ENCODE data around the gene LRRC39. TPM values are rescaled to one million over a fixed set of nuclear protein-coding genes. Genes with fewer than 3 reads are reported as not detected.
"Not testable (repeated sequence)": the region's sequence is repeated elsewhere in the genome, so short reads cannot be mapped to it uniquely, and the experiment has no call there.

The LRRC39 gene
- total RNA-seq, result 90.7 TPM
- long read RNA-seq, transcript LRRC39-202 (10 exons, 1,396 nt), result major isoform, 60 of 101 reads
- long read RNA-seq, partial matches to known transcripts, result 6 of 101 reads
- long read RNA-seq, other reads (novel, unspliced or antisense), result 34 of 101 reads

DNA sequence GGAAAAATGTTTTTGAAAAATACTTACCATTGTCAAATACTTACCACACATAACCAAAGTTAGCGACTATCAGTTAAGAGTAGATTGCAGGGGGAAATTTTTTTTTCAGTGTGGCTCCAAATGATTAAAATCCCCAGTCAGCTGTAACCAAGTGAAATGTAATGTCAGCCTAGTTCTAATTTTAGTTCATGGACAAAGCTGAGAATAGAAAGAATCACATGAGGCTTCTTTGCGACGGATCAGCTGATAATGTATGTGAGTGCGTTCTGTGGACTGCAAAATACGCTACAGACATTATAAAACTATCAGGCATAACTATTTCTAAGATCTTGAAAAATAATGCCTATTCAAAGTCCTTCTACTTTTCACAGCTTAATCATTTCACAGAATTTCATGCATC, at the start of gene LRRC39:
Gene LRRC39 (minus strand): TSS at position 166 of the 400 bp plus-strand sequence. CDS start 9,740 bp downstream, outside the sequence.
- DNase-seq (ENCODE audit: low spot score), result no peak
- intact Hi-C loops (cut with DNase I), result no loop called here

DNA sequence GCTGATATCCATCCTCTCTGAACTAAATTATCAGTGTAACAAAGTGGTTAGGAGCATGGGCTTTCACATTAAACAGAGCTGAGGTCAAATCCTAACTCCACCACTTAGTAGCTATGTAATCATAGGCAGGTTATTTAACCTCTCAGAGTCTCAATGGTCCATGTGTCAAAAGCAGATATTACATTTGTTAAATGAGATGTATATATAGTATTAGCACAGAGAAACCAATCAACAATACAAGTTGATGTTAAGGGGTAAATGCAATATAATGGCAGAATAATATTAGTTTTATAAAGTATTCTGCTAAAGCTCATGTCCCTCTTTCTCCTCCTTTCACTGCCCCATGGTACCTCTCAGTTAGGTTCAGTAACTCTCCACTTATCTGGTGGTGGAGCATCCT, 44.4 kb upstream of the LRRC39 start:
- intact Hi-C loops (cut with DNase I), result no loop called here
- DNase-seq (ENCODE audit: low spot score), result no peak

DNA sequence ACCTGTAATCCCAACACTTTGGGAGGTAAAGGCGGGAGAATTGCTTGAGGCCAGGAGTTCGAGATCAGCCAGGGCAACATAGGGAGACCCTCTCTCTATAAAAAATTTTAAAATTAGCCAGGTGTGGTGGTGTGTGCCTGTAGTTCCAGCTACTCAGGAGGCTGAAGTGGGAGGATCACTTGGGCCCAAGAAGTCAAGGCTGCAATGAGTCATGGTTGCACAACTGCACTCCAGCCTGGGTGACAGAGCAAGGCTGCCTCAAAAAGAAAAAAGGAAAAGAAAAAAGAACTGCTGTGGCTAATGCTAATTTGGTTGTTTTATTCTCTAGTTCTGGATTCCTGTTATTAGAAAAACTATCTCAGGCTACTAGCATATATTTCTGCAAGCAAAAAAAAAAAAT, 41.8 kb upstream of the LRRC39 start:
- intact Hi-C loops (cut with DNase I), result no loop called here
- DNase-seq (ENCODE audit: low spot score), result no peak

DNA sequence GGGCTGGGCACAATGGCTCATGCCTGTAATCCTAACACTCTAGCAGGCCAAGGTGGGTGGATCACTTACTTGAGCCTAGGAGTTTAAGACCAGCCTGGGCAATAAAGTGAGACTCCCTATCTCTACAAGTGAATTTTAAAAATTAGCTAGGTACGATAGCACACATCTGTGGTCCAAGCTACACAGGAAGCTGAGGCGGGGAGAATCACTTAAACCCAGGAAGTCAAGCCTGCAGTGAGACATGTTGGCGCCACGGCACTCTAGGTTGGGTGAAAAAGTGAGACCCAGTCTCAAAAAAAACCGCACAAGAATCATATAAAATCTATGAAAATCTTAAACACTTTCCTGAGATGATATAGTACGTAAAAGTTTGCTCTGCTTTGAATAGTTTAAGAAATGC, 41.4 kb upstream of the LRRC39 start:
- no peak for DNase-seq (ENCODE audit: low spot score)
- intact Hi-C loops (cut with DNase I), result no loop called here

DNA sequence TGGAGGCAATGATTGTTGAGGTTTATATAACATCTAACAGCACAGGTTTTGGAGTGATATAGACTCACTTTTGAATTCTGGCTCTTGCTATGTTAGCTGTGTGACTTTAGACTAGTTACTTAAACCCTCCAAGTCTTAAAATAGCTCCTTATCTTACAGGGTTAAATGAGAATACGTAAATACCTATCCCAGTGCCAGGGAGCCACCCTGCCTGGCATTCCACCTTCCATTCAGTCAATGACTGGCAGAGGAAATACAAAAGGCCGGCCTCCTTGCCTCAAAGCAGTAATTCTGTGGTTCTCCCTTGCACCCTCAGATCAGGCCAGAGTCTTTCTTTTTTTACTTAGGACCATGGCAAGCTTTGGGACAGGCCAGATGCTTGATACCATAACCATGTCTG, 39.8 kb upstream of the LRRC39 start:
- no peak for DNase-seq (ENCODE audit: low spot score)
- intact Hi-C loops (cut with DNase I), result loop anchor here (1.0 kb wide), 1 partner anchor 29 kb away; no protein-coding TSS in a partner anchor

DNA sequence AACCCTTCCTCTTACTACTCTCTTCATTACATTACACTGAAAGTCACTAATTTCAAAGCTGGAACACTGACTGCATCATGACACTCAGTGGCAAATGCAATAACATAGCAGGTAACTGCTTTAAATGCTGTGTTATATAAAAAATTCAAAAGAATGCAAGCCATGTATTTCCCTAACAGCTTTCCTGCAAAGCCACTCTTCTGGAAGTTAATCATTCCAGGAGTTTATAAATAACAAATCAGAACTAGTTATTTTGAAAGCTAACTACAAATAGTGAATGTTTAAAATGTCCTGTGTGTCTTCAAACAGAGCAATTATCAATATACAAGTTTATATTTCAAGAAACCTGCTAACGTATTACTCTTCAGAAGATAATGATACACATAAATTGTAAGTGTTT, 37.0 kb upstream of the LRRC39 start:
- intact Hi-C loops (cut with DNase I), result no loop called here
- no peak for DNase-seq (ENCODE audit: low spot score)

DNA sequence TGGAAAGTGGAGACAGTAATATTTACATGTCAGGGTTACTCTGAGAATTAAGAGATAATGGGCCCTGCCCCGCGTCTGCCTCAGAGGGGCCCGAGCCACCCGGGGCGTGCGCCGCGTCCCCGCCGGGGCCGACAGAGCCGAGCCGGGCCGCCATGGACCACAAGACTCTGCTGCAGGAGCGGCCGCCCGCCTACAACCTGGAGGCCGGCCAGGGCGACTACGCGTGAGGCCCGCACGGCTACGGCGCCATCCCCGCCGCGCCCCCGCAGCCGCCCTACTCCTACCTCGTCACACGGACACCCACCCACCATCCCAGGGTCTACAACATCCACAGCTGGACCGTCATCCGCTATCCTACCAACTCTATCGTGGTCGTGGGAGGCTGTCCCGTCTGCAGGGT, 35.1 kb upstream of the LRRC39 start:
- no peak for DNase-seq (ENCODE audit: low spot score)
- intact Hi-C loops (cut with DNase I), result no loop called here

DNA sequence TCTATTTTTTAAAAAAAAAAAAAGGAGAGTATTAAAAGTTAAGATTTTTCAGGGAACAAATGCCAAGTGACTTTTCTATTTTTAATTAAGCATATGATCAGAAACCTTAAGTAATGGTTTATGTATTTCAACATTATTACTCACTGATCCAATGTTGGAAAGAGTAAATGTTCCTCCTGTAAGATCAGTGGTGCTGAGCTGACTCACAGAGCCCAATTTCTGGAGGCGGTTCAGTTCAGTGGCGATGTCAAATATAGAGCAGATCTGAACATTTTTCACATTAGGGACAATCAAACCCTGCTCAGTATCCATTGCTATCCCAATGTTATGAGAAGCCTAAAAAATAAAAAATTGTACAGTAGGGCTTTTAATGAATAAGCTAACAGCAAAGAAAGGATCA, 28.2 kb upstream of the LRRC39 start:
- no peak for DNase-seq (ENCODE audit: low spot score)
- intact Hi-C loops (cut with DNase I), result no loop called here

DNA sequence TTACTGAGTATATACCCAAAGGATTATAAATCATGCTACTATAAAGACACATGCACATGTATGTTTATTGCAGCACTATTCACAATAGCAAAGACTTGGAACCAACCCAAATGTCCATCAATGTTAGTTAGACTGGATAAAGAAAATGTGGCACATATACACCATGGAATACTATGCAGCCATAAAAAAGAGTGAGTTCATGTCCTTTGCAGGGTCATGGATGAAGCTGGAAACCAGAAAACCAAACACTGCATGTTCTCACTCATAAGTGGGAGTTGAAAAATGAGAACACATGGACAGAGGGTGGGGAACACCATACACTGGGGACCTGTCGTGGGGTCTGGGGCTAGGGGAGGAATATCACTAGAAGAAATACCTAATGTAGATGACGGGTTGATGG, 27.5 kb upstream of the LRRC39 start:
- DNase-seq (ENCODE audit: low spot score); intact Hi-C loops (cut with DNase I): not testable (repeated sequence)

DNA sequence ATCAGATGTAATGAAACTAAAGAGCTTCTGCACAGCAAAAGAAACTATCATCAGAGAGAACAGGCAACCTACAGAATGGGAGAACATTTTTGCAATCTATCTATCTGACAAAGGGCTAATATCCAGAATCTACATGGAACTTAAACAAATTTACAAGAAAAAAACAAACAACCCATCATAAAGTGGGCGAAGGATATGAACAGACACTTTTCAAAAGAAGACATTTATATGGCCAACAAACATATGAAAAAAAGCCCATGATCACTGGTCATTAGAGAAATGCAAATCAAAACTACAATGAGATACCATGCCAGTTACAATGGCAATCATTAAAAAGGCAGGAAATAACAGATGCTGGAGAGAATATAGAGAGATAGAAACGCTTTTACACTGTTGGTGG, 27.0 kb upstream of the LRRC39 start:
- DNase-seq (ENCODE audit: low spot score); intact Hi-C loops (cut with DNase I): not testable (repeated sequence)

DNA sequence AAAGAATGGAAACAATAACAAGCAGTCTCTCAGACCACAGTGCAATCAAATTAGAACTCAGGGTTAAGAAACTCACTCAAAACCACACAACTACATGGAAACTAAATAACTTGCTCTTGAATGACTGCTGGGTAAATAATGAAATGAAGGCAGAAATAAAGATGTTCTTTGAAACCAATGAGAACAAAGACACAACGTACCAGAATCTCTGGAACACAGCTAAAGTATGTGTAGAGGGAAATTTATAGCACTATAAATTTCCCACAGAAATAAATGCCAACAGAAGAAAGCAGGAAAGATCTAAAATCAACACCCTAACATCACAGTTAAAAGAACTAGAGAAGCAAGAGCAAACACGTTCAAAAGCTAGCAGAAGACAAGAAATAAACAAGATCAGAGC, 24.6 kb upstream of the LRRC39 start:
- intact Hi-C loops (cut with DNase I); DNase-seq (ENCODE audit: low spot score): not testable (repeated sequence)

DNA sequence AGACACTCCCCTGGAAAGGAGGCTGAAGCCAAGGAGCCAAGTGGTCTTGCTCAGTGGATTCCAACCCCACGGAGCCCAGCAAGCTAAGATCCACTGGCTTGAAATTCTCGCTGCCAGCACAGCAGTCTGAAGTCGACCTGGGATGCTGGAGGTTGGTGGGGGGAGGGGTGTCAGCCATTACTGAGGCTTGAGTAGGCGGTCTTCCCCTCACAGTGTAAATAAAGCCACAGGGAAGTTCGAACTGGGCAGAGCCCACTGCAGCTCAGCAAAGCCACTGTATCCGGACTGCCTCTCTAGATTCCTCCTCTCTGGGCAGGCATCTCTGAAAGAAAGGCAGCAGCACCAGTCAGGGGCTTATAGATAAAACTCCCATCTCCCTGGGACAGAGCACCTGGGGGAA, 22.0 kb upstream of the LRRC39 start:
- intact Hi-C loops (cut with DNase I); DNase-seq (ENCODE audit: low spot score): not testable (repeated sequence)

DNA sequence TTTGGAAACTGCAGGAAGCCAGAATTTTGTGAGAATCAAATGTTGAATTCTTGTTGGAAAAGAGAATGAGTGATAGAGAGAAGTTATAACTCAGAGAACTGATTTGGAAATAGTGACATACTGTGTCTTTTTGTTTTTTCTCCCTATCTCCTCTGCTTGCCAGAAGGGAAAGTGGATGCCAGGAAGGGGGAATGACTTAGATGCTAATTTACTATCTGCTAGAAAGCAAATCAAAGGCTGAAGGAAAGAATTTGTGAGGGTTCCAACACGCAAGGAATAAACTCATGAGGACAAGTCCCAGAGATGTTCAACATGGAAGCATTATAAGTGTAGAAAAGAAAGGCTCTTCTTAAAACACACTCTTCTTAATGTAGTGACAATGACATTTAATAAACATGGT, 20.5 kb upstream of the LRRC39 start:
- intact Hi-C loops (cut with DNase I), result no loop called here
- DNase-seq (ENCODE audit: low spot score), result no peak

DNA sequence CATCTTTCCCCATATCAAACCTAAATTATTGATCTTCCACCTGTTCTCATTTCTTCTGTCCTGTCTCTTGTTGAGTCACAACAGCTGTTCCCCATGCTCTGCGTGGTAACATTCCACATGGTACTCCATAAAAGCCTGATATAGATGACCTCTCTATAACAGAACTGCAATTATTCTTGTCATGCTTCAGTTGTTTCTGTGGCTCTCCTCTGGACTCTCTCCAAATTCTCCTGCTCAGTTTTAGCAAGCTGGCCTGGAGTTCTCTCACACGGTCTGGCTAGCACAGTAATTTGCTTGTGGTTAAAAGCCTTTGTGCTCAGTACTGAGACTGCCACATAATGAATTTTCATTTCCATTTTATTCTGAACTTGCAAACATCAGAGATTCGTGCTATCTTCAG, 10.6 kb upstream of the LRRC39 start:
- intact Hi-C loops (cut with DNase I), result loop anchor here (1.0 to 2.0 kb wide), 2 partner anchors 18 to 29 kb away; no protein-coding TSS in a partner anchor
- DNase-seq (ENCODE audit: low spot score), result no peak

DNA sequence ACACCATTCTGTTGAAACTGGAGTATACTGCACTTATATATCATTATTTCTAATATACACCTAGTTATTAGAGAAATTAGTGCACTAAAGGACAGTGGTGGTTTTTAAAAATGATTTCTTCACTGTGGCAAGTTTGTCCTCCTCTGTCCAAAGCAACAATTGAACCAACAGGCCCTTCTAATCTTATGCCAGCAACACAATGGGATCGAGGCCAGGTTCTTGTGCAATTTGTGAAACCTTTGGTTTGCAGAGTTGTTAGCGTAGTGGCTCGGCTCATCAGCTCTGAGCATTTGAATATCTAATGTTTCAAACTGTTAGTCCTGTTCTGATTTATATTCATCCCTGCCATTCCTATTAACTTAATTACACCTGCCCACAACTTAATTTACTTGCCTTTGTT, 9.9 kb upstream of the LRRC39 start:
- intact Hi-C loops (cut with DNase I), result loop anchor here (2.0 kb wide), 1 partner anchor 17 kb away; no protein-coding TSS in a partner anchor
- no peak for DNase-seq (ENCODE audit: low spot score)

DNA sequence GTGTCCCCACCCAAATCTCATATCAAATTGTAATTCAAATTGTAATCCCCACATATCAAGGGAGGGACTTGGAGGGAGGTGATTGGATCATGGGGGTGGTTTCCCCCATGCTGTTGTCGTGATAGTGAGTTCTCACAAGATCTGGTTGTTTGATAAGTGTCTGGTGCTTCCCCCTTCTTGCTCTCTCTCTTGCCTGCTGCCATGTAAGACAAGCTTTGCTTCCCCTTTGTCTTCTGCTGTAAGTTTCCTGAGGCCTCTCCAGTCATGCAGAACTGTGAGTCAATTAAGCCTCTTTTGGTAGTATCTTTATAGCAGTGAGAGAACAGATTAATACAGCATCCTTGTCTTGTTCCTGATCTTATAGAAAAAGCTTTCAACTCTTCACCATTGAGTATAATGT, 6.5 kb upstream of the LRRC39 start:
- DNase-seq (ENCODE audit: low spot score), result no peak
- intact Hi-C loops (cut with DNase I), result no loop called here

DNA sequence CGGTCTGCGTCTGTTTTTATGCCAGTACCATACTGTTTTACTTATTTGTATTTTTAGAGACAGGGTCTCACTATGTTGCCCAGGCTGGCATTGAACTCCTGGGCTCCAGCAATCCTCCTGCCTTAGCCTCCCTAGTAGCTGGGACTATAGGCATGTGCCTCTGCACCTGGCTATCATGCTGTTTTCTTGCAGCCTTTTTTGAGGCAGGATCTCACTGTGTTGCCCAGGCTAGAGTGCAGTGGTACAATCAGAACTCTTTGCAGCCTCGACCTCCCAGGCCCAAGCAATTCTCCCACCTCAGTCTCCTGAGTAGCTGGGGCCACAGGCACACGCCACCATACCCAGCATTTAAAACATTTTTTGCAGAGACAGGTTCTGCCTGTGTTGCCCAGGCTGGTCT, 5.3 kb upstream of the LRRC39 start:
- no peak for DNase-seq (ENCODE audit: low spot score)
- intact Hi-C loops (cut with DNase I), result no loop called here

DNA sequence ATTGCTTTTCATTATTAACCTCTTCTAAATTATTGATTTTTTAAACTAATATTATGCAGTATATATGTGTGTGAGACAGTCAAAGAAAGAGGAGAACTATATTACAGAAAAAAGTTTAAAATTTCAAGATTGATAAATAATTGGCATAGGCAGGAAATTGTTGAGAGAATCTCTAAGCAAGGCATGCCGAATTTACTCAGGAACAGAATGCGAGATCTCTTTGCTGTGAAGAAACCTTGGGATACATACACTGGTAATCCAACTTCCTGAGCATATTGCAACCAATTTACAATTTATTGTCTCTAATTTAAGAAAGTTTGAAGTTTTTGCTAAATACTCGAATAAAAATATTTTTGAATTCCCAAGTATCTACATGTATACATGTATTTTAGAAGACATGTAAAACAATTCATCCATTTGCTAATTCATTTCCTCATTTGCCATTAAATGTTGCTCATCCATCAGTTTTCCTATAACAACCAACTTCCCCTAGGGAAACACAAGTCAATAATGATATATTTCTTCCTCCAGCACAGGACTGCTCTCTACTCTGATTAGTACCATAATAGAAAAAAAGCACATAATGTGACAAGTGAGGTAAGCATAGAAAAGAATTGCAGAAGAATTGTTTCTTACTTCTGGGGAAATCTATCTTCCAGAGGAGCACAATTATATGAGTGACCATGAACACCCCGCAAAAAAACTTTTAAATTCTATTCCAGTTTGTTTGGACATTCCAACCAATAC, 588 bp downstream of the LRRC39 start:
- intact Hi-C loops (cut with DNase I), result no loop called here
- DNase-seq (ENCODE audit: low spot score), result no peak

DNA sequence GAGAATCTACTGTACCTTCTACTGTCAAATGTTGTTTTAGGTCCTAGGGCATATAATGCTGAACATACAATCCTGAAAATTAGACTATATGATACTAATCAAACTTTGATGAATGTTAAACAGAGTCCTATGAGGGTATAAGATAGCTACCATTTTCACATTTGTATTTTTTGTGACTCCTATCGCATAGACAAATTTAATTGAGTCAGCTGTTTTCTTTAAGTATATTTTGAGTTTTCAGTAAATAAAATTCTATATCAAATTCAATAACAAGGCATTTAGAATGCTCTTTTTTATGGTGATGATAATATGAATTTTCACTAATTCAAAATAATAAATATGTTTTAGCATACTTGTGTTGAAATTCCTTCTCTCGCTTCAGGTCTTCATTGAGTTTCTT, 10.0 kb downstream of the LRRC39 start:
- intact Hi-C loops (cut with DNase I), result no loop called here

DNA sequence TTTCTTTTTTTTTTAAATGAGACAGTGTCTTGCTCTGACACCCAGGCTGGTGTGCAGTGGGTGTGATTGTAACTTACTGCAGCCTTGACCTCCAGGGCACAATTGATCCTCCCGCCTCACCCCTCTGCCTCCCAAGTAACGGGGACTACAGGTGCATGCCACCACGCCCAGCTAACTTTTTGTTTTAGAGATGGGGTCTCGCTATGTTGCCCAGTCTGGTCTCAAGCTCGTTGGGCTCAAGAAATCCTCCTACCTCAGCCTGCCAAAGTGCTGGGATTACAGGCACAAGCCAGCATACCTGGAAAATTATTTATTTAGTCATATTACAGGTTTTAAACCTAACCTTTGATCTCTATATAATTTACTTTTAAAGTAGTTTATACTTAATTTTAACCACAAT, 13.4 kb downstream of the LRRC39 start:
- intact Hi-C loops (cut with DNase I), result no loop called here
- no peak for DNase-seq (ENCODE audit: low spot score)

More for the DNA sequence above, 10.0 kb downstream of the LRRC39 start:
- no peak for DNase-seq (ENCODE audit: low spot score)

DNA sequence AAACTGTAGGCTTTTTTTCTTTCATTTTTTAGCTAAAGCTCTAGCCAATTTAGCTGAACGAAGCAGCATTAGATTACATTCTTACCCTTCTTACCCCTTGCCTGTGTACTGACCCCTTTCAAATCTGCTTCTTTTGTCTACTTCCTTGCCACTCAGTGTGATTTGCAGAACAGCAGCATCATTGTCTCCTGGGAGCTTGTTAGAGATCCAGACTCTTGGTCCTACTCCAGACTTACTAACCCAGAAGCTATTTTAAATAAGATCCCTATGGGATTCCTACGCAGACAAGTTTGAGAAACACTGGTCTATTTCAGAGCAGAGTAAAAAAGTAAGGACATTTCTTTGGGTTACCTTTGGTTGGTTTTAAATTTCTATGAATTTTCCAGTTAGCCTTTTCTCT, 13.8 kb downstream of the LRRC39 start:
- intact Hi-C loops (cut with DNase I), result no loop called here
- no peak for DNase-seq (ENCODE audit: low spot score)
